Thyroid gland (tissue), 4 donors: Measurements from ENCODE around the gene LSM14A.

Experiments used
- POLR2A ChIP-seq, 2 donors: fragments of 450-650 bp; IDR thresholded peaks; one replicate each; pipeline ENCODE4 v1.6.1; 2017; ENCODE audit warnings: antibody characterized with exemption in 2 of 2, mild to moderate bottlenecking in 2 of 2, moderate library complexity in 1 of 2
- TF ChIP-seq, protein P1 (sequence below), 6 experiments: fragments of 200-600 bp in 3 of 6; fragments of 450-650 bp in 3 of 6; sonication (generic) in 3 of 6; IDR thresholded peaks; one replicate each; pipeline ENCODE4 v1.5.1; 2016 to 2019; ENCODE audit warnings: antibody characterized with exemption in 6 of 6, mild to moderate bottlenecking in 2 of 6, inconsistent platforms in 1 of 6, moderate library complexity in 1 of 6

DNA sequence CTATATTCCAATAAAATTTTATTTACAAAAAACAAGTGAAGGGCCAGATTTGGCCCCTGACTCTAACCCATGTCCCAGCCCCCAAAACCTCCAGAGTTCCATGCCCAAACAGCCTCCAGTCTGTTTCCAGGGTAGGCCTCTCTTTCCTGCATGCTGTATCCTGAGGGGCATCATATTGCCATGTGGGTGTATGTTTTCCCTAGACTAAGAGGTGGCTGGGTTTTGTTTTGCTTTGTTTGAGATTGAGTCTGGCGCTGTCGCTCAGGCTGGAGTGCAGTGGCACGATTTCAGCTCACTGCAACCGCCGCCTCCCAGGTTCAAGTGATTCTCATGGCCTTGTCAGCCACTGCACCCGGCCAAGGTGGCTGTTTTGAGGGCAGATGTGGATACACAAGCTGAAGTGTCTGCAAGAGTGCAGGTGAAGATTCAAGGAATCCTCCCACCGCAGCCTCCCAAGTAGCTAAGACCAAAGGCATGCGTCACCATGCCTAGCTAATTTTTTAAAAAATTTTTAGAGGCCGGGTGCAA lies 23.6 kb upstream of the LSM14A start:
- TF ChIP-seq POLR2A (IDR thresholded peaks at IDR 0.05) = no peak
- TF ChIP-seq, protein P1, sequence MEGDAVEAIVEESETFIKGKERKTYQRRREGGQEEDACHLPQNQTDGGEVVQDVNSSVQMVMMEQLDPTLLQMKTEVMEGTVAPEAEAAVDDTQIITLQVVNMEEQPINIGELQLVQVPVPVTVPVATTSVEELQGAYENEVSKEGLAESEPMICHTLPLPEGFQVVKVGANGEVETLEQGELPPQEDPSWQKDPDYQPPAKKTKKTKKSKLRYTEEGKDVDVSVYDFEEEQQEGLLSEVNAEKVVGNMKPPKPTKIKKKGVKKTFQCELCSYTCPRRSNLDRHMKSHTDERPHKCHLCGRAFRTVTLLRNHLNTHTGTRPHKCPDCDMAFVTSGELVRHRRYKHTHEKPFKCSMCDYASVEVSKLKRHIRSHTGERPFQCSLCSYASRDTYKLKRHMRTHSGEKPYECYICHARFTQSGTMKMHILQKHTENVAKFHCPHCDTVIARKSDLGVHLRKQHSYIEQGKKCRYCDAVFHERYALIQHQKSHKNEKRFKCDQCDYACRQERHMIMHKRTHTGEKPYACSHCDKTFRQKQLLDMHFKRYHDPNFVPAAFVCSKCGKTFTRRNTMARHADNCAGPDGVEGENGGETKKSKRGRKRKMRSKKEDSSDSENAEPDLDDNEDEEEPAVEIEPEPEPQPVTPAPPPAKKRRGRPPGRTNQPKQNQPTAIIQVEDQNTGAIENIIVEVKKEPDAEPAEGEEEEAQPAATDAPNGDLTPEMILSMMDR (IDR thresholded peaks at IDR 0.05) = no peak
